Motor neuron (in vitro differentiated cells): ENCODE data around the gene PAMR1. TPM values are rescaled to one million over a fixed set of nuclear protein-coding genes. Genes with fewer than 3 reads are reported as not detected.
A peak's percentile ranks its signal among the peaks of the same experiment; 100 is the strongest.

Experiments used
- ATAC-seq, 8 experiments: fragments of 200-7000 bp; cut with Tn5 transposase; replicated peaks in 6 of 8; 2 replicates each; pipeline ENCODE4 v1.8.0; 2021; ENCODE audit warnings: mild to moderate bottlenecking in 8 of 8, moderate library complexity in 8 of 8
- H3K27ac ChIP-seq, 2 donors: fragments of 250-450 bp; sonication (Bioruptor Pico); 2 replicates each; pipeline ENCODE4 v1.9.0; 2021; ENCODE audit warnings: antibody characterized with exemption in 2 of 2, mild to moderate bottlenecking in 2 of 2, moderate library complexity in 1 of 2
- H3K4me1 ChIP-seq, 2 donors: fragments of 250-450 bp; sonication (Bioruptor Pico); replicated peaks in 1 of 2; 2 replicates each; pipeline ENCODE4 v1.6.1; 2021; ENCODE audit warnings: antibody characterized with exemption in 2 of 2, mild to moderate bottlenecking in 2 of 2, moderate library complexity in 1 of 2
- H3K4me3 ChIP-seq, 5 donors: fragments of 250-450 bp; sonication (Bioruptor Pico); 2 replicates each; pipeline ENCODE4 v1.9.0; 2021; ENCODE audit warnings: antibody characterized with exemption in 5 of 5, mild to moderate bottlenecking in 5 of 5, moderate library complexity in 4 of 5
- WGBS, 10 experiments: fragments of 450-650 bp; shearing (Covaris generic); methylation state at CpG; one replicate each; pipeline ENCODE4 v1.0.0; 2022; 5-methylcytosine and 5-hydroxymethylcytosine counted together
- in situ Hi-C, 9 experiments: fragments of 400-800 bp; cut with MboI; loops; one replicate each; pipeline ENCODE4 v1.15.0; 2021; ENCODE audit warnings: low sequenced_read_pairs in 9 of 9, low pct_unique_long_range_greater_than_20kb in 2 of 9; ENCODE audit not compliant: unreplicated experiment in 9 of 9
- total RNA-seq, 8 experiments: library from RNA; unstranded; fragments of 300-600 nt; gene quantifications; 2 replicates each; pipeline versions ENCODE4 v1.2.3 to v1.2.4, GENCODE V29; 2022

Gene PAMR1
- total RNA-seq, 8 experiments from 2014 or later, result 0.11 to 476 (median 0.73) TPM; not detected in 2

- 0 to 88% (median 56%) methylated on average over 3 to 4 of the region's 4 CpGs; no CpG with 5 or more reads in 3 of the 10 experiments for WGBS, 10 experiments
- ATAC-seq, result peak in 1 of 8 experiments; percentile 21
- peaks cover 15 to 28% of the 10 kb centered on the region in 2 donors for H3K4me1 ChIP-seq
- H3K27ac ChIP-seq, result no peak overlapping the region
- in situ Hi-C loops, result loop anchor here in 1 of 9 experiments (25.0 kb wide), 1 partner anchor 487 kb away; no protein-coding TSS in a partner anchor
- no peak overlapping the region for H3K4me3 ChIP-seq
These were observed 101.1 kb downstream of the PAMR1 start for GRCh38 chr11:35424157-35424940.

DNA sequence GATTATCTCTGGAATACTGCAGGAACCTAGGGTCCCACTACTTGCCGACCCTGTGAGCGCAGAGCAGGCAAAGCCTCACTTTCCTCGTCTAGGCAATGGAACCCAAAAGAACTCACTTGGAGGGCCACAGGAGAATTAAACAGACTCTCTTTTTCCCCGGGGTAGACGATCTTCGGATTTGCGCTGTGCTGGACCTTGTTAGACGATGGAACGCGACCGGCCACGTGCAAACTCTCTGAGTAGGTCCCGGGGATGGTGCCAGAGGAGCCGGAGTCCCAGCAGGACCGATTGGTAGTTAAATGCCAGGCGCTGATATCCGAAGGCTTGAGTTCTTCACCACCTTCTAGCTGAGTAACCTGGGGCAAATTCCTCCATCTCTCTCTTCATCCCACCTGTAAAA, 105.0 kb downstream of the PAMR1 start:
- in situ Hi-C loops, result loop anchor here in 1 of 9 experiments (25.0 kb wide), 1 partner anchor 483 kb away; no protein-coding TSS in a partner anchor
- WGBS, 10 experiments, result 6 to 88% (median 16%) methylated on average over 3 to 12 of the region's 17 CpGs; no CpG with 5 or more reads in 2 of the 10 experiments
- Histone ChIP-seq H3K4me3 (peak overlapping the region; percentile 60 to 96 (median 70)), H3K4me1 (peaks cover 8 to 31% of the 10 kb centered on the region in 2 donors), H3K27ac (peak overlapping the region; percentile 87 to 96)
- no peak for ATAC-seq

DNA sequence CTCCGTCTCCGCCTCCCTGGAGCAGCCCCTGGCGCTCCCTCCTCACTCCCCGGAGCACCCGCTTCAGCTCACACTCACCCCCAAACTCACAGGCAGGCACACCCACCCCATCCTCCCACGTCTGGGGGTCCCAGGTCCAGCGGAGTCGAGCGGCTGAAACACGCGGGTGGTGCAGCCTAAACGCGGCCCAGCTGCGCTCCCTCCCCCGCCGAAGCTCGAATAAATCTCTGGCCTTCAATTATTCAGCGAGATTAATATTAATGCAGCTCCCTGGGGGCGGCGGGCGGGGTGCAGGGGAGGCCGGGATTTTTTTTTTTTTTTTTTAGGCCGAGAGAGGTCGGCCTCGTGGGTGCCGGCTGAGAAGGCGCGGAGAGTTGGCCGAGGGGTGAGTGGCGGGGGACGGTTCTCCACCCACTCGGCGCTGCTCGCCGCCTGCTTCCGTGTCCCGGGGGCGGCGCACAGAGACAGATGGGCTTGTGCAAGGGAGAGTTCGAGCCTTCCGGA, 105.5 kb downstream of the PAMR1 start:
- 0% methylated on average over 4 to 11 of the region's 41 CpGs; no CpG with 5 or more reads in 7 of the 10 experiments for WGBS, 10 experiments
- Histone ChIP-seq H3K4me3 (peak overlapping the region; percentile 60 to 96 (median 70)), H3K4me1 (peaks cover 13 to 34% of the 10 kb centered on the region in 2 donors), H3K27ac (peak overlapping the region; percentile 87 to 96)
- peak; percentile 27 to 70 (median 53) for ATAC-seq
- in situ Hi-C loops, result loop anchor here in 1 of 9 experiments (25.0 kb wide), 1 partner anchor 483 kb away; no protein-coding TSS in a partner anchor

GRCh38 chr11:35419184-35419829, 106.1 kb downstream of the PAMR1 start, which contains the start of gene SLC1A2:
SLC1A2 (minus strand) TSS chr11:35419558; CDS start chr11:35418966, 592 bp downstream.
- in situ Hi-C loops, result loop anchor here in 1 of 9 experiments (25.0 kb wide), 1 partner anchor 482 kb away; no protein-coding TSS in a partner anchor
- H3K4me1 ChIP-seq, result peaks cover 19 to 40% of the 10 kb centered on the region in 2 donors
- peak; percentile 70 to 84 (median 80) for ATAC-seq
- 0% methylated on average over 3 to 9 of the region's 71 CpGs; no CpG with 5 or more reads in 7 of the 10 experiments for WGBS, 10 experiments
- H3K4me3 ChIP-seq, result peak within 1 kb of the TSS; percentile 60 to 96 (median 70)
- H3K27ac ChIP-seq, result peak within 1 kb of the TSS; percentile 87 to 96

GRCh38 chr11:35418282-35419183, 106.9 kb downstream of the PAMR1 start:
- in situ Hi-C loops, result loop anchor here in 1 of 9 experiments (25.0 kb wide), 1 partner anchor 481 kb away; no protein-coding TSS in a partner anchor

GRCh38 chr11:35415487-35415886, 109.9 kb downstream of the PAMR1 start:
- no peak for ATAC-seq
- Histone ChIP-seq H3K4me3 (peak overlapping the region in 3 of 5 donors; percentile 2 to 5 (median 2)), H3K27ac (peak overlapping the region in 1 of 2 donors; percentile 2), H3K4me1 (peaks cover 29 to 60% of the 10 kb centered on the region in 2 donors)
- in situ Hi-C loops, result loop anchor here in 1 of 9 experiments (25.0 kb wide), 1 partner anchor 478 kb away; no protein-coding TSS in a partner anchor
- WGBS, 10 experiments, result 0 to 100% (median 17%) methylated on average over 1 to 2 of the region's 2 CpGs; no CpG with 5 or more reads in 4 of the 10 experiments

More at GRCh38 chr11:35418282-35419183, 106.9 kb downstream of the PAMR1 start:
- Histone ChIP-seq H3K4me1 (peaks cover 24 to 48% of the 10 kb centered on the region in 2 donors), H3K4me3 (peak overlapping the region; percentile 60 to 96 (median 70)), H3K27ac (peak overlapping the region; percentile 87 to 96)
- WGBS, 10 experiments, result 1 to 40% (median 22%) methylated on average over 2 to 12 of the region's 69 CpGs; no CpG with 5 or more reads in 6 of the 10 experiments
- peak; percentile 25 to 64 (median 34) for ATAC-seq

DNA sequence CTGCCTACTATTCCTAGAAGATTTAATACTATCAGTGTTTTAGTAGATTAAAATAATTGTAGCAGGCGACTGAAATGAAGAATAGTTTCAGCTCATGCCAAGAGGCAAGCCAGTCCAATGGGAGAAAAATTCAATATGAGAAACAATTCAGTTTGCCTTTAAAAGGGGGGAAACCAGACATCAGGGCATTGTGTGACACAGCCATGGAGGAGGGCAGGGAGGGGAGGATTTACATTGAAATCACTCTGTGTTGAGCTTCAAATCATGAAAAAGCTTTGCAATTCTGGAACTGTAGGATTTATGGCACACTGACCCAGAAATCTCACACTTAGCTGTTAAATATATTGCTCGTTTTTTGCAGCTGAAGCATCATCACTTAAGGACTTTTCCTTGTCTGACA, 110.6 kb downstream of the PAMR1 start:
- 0 to 54% (median 5%) methylated on average over 1 to 2 of the region's 2 CpGs; no CpG with 5 or more reads in 3 of the 10 experiments for WGBS, 10 experiments
- peak in 4 of 8 experiments; percentile 3 to 21 (median 4) for ATAC-seq
- in situ Hi-C loops, result loop anchor here in 1 of 9 experiments (25.0 kb wide), 1 partner anchor 477 kb away; no protein-coding TSS in a partner anchor
- Histone ChIP-seq H3K4me1 (peaks cover 29 to 60% of the 10 kb centered on the region in 2 donors), H3K4me3 (peak overlapping the region in 4 of 5 donors; percentile 2 to 17 (median 4)), H3K27ac (peak overlapping the region in 1 of 2 donors; percentile 62)

GRCh38 chr11:35414311-35414710, 111.1 kb downstream of the PAMR1 start:
- Histone ChIP-seq H3K4me3 (peak overlapping the region in 4 of 5 donors; percentile 2 to 17 (median 4)), H3K27ac (peak overlapping the region in 1 of 2 donors; percentile 62), H3K4me1 (peaks cover 29 to 60% of the 10 kb centered on the region in 2 donors)
- in situ Hi-C loops, result loop anchor here in 1 of 9 experiments (25.0 kb wide), 1 partner anchor 477 kb away; no protein-coding TSS in a partner anchor
- 0 to 54% (median 34%) methylated on average over 1 to 6 of the region's 6 CpGs; no CpG with 5 or more reads in 3 of the 10 experiments for WGBS, 10 experiments
- no peak for ATAC-seq

DNA sequence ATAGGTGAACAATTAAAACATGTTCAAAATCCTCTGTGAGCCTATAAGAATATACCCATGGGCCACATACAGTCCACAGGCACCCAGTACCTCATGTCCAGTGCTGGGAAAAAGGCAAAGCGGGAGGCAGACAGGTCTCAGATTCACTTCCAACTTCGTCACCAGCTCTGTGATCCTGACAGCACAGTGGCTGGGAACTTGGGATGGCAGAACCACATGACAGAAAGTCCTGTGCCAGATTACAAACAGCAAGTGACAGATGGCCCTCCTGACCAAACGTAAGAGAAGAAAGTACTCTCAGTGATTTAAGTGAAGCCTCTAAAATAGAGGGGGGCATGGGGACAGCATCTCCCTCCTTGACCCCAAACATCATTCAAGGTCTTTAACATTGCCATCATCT, 111.8 kb downstream of the PAMR1 start:
- 0 to 92% (median 81%) methylated on average over 1 to 3 of the region's 3 CpGs; no CpG with 5 or more reads in 4 of the 10 experiments for WGBS, 10 experiments

GRCh38 chr11:35412285-35412684, 113.1 kb downstream of the PAMR1 start:
- peaks cover 26 to 54% of the 10 kb centered on the region in 2 donors for H3K4me1 ChIP-seq
- ATAC-seq, result peak in 6 of 8 experiments; percentile 43 to 63 (median 54)
- H3K4me3 ChIP-seq, result no peak overlapping the region
- no peak overlapping the region for H3K27ac ChIP-seq
- 20 to 100% (median 80%) methylated on average over 1 to 2 of the region's 2 CpGs; no CpG with 5 or more reads in 3 of the 10 experiments for WGBS, 10 experiments
- in situ Hi-C loops, result loop anchor here in 1 of 9 experiments (25.0 kb wide), 1 partner anchor 475 kb away; no protein-coding TSS in a partner anchor

More for the DNA sequence above, 111.8 kb downstream of the PAMR1 start:
- H3K27ac ChIP-seq, result peak overlapping the region in 1 of 2 donors; percentile 62
- peaks cover 29 to 60% of the 10 kb centered on the region in 2 donors for H3K4me1 ChIP-seq
- ATAC-seq, result no peak
- in situ Hi-C loops, result loop anchor here in 1 of 9 experiments (25.0 kb wide), 1 partner anchor 476 kb away; no protein-coding TSS in a partner anchor
- H3K4me3 ChIP-seq, result no peak overlapping the region

DNA sequence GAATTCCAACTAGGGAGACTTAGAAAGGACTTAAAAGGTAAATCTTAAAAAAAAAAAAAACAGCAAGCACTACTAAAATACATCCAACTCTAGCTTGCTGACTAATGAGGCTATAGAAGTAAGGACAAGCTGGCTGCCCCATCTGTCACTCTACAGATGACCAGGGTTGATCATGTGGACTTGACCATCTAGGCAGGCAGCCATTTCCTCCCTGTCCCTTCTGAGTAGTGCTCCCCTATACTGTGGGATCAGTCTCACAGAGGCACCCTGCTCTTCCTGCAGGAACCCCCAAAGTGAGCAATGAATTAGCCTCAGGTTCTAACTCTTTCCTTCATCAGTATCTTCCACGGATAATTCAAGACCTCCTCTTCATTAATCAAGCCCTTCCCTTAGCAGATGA, 118.4 kb downstream of the PAMR1 start:
- no peak overlapping the region for H3K27ac ChIP-seq
- no peak overlapping the region for H3K4me3 ChIP-seq
- ATAC-seq, result no peak
- WGBS, 10 experiments, result 33 to 100% (median 100%) methylated on average over 1 of the region's 1 CpG; no CpG with 5 or more reads in 5 of the 10 experiments
- in situ Hi-C loops, result loop anchor here in 1 of 9 experiments (25.0 kb wide), 1 partner anchor 470 kb away; no protein-coding TSS in a partner anchor
- peaks cover 2 to 12% of the 10 kb centered on the region in 2 donors for H3K4me1 ChIP-seq
